Inflammatory macrophage treated with lipopolysaccharide for 4 hours (primary cell): ENCODE data around the gene GREB1.

Source experiments
- DNase-seq: peaks from one replicate; pipeline ENCODE4 v3.0.0-alpha.2; 2020

Gene GREB1

GRCh38 chr2:11581124-11581796, 47.4 kb downstream of the GREB1 start:
- DNase-seq: no peak

- DNase-seq: no peak
Measured at GRCh38 chr2:11581797-11582611, 48.2 kb downstream of the GREB1 start.

GRCh38 chr2:11582612-11582861, 48.7 kb downstream of the GREB1 start:
- DNase-seq: no peak

- DNase-seq: peak; percentile 52
Measured at GRCh38 chr2:11582862-11583752, 49.3 kb downstream of the GREB1 start.

GRCh38 chr2:11583840-11584524, 50.1 kb downstream of the GREB1 start:
- peak; percentile 98 for DNase-seq

- DNase-seq: no peak
Measured at GRCh38 chr2:11584525-11585056, 50.7 kb downstream of the GREB1 start.

GRCh38 chr2:11585071-11585470, 51.2 kb downstream of the GREB1 start:
- no peak for DNase-seq

- no peak for DNase-seq
Measured at GRCh38 chr2:11588228-11589110, 54.6 kb downstream of the GREB1 start.

- no peak for DNase-seq
Measured at GRCh38 chr2:11589316-11589940, 55.6 kb downstream of the GREB1 start.

- DNase-seq: no peak
Measured at GRCh38 chr2:11590193-11590592, 56.3 kb downstream of the GREB1 start.

- DNase-seq: no peak
Measured at GRCh38 chr2:11591091-11591490, 57.2 kb downstream of the GREB1 start.

GRCh38 chr2:11592671-11593574, 59.1 kb downstream of the GREB1 start:
- no peak for DNase-seq

GRCh38 chr2:11596801-11597200, 63.0 kb downstream of the GREB1 start:
- DNase-seq: no peak

- DNase-seq: no peak
Measured at GRCh38 chr2:11597538-11598225, 63.8 kb downstream of the GREB1 start.

- no peak for DNase-seq
Measured at GRCh38 chr2:11598228-11598731, 64.4 kb downstream of the GREB1 start.

GRCh38 chr2:11602563-11603204, 68.8 kb downstream of the GREB1 start:
- DNase-seq: no peak

- no peak for DNase-seq
Measured at GRCh38 chr2:11610624-11611242, 76.9 kb downstream of the GREB1 start.

- no peak for DNase-seq
Measured at GRCh38 chr2:11611251-11611650, 77.4 kb downstream of the GREB1 start.
